Measurements from ENCODE around the gene TFAP2E. TPM values are rescaled to one million over a fixed set of nuclear protein-coding genes. Genes with fewer than 3 reads are reported as not detected.

Gene TFAP2E
- total and polyA plus RNA-seq, 2 donors from 2014 or later: 0.28 to 1.0 TPM

- Histone ChIP-seq H3K9me3 (ENCODE audit: control insufficient read depth in 2 of 3, insufficient read depth in 1 of 3, low read length in 3 of 3) (no peaks in the 10 kb centered on the region), H3K4me3 (ENCODE audit: low read length in 3 of 3) (no peak overlapping the region), H3K36me3 (ENCODE audit: control insufficient read depth in 2 of 3, insufficient read depth in 3 of 3, low read length in 3 of 3) (peaks cover 0 to 4% (median 3%) of the 10 kb centered on the region in 3 donors), H3K9ac (ENCODE audit: low read length in 3 of 3) (no peak overlapping the region), H3K27me3 (ENCODE audit: control insufficient read depth, insufficient read depth, low read length) (peaks cover 20% of the 10 kb centered on the region), H3K27ac (ENCODE audit: low read depth in 2 of 2, low read length in 2 of 2) (no peak overlapping the region), H3K4me1 (ENCODE audit: control insufficient read depth in 2 of 3, insufficient read depth in 2 of 3, low read depth in 1 of 3, low read length in 3 of 3) (peaks cover 0 to 5% (median 0%) of the 10 kb centered on the region in 3 donors)
- DNase-seq (no peak), FAIRE-seq (no peak)
- intact Hi-C loops (cut with DNase I): no loop called here
- TF ChIP-seq CTCF (IDR thresholded peaks at IDR 0.05; ENCODE audit: borderline replicate concordance, extremely low read depth, insufficient read depth): no peak
Measured at GRCh38 chr1:35567947-35568558, 5.1 kb upstream of the TFAP2E start.

GRCh38 chr1:35568975-35569395, 4.1 kb upstream of the TFAP2E start:
- Histone ChIP-seq H3K36me3 (ENCODE audit: control insufficient read depth in 2 of 3, insufficient read depth in 3 of 3, low read length in 3 of 3) (peaks cover 0 to 3% (median under 1%) of the 10 kb centered on the region in 3 donors), H3K4me1 (ENCODE audit: control insufficient read depth in 2 of 3, insufficient read depth in 2 of 3, low read depth in 1 of 3, low read length in 3 of 3) (peaks cover 0 to 6% (median 0%) of the 10 kb centered on the region in 3 donors), H3K27ac (ENCODE audit: low read depth in 2 of 2, low read length in 2 of 2) (no peak overlapping the region), H3K9me3 (ENCODE audit: control insufficient read depth in 2 of 3, insufficient read depth in 1 of 3, low read length in 3 of 3) (no peaks in the 10 kb centered on the region), H3K27me3 (ENCODE audit: control insufficient read depth, insufficient read depth, low read length) (peaks cover 20% of the 10 kb centered on the region), H3K9ac (ENCODE audit: low read length in 3 of 3) (no peak overlapping the region), H3K4me3 (ENCODE audit: low read length in 3 of 3) (no peak overlapping the region)
- DNase-seq: peak in 4 of 5 donors; percentile 77 to 87 (median 80)
- FAIRE-seq: no peak
- peak; percentile 89 for TF ChIP-seq CTCF (IDR thresholded peaks at IDR 0.05; ENCODE audit: borderline replicate concordance, extremely low read depth, insufficient read depth)
- intact Hi-C loops (cut with DNase I): no loop called here

GRCh38 chr1:35569936-35570335, 3.2 kb upstream of the TFAP2E start:
- FAIRE-seq (no peak), DNase-seq (no peak)
- no peak for TF ChIP-seq CTCF (IDR thresholded peaks at IDR 0.05; ENCODE audit: borderline replicate concordance, extremely low read depth, insufficient read depth)
- Histone ChIP-seq H3K9me3 (ENCODE audit: control insufficient read depth in 2 of 3, insufficient read depth in 1 of 3, low read length in 3 of 3) (no peaks in the 10 kb centered on the region), H3K36me3 (ENCODE audit: control insufficient read depth in 2 of 3, insufficient read depth in 3 of 3, low read length in 3 of 3) (peaks cover 0 to 3% (median 0%) of the 10 kb centered on the region in 3 donors), H3K27ac (ENCODE audit: low read depth in 2 of 2, low read length in 2 of 2) (no peak overlapping the region), H3K27me3 (ENCODE audit: control insufficient read depth, insufficient read depth, low read length) (peaks cover 23% of the 10 kb centered on the region), H3K9ac (ENCODE audit: low read length in 3 of 3) (no peak overlapping the region), H3K4me1 (ENCODE audit: control insufficient read depth in 2 of 3, insufficient read depth in 2 of 3, low read depth in 1 of 3, low read length in 3 of 3) (peaks cover 0 to 6% (median 0%) of the 10 kb centered on the region in 3 donors), H3K4me3 (ENCODE audit: low read length in 3 of 3) (no peak overlapping the region)
- intact Hi-C loops (cut with DNase I): loop anchor here (5.0 kb wide), 1 partner anchor 147 kb away; the partner anchor contains the start of gene C1orf216

Measured in kidney (tissue), 14 donors.